H1 (cell line): ENCODE data around the gene BYSL. TPM values are rescaled to one million over a fixed set of nuclear protein-coding genes. Genes with fewer than 3 reads are reported as not detected.

Source experiments
- CTCF ChIA-PET: fragments of 300-600 bp; sonication (Branson Sonifier 250); formaldehyde crosslinking; loops from one replicate; lab custom pipeline; 2021; ENCODE audit not compliant: partially characterized antibody; lab: Charles Lee
- POLR2A ChIA-PET: fragments of 300-600 bp; sonication (Branson Sonifier 250); formaldehyde crosslinking; loops from one replicate; lab custom pipeline; 2021; ENCODE audit warnings: inconsistent platforms; ENCODE audit not compliant: partially characterized antibody; lab: Charles Lee
- DNase-seq, 2 experiments: peaks; one replicate each; pipeline versions ENCODE4 v3.0.0 to v3.0.0-alpha.2; 2010 to 2022; ENCODE audit warnings: low spot score in 2 of 2, low read depth in 1 of 2, mixed read lengths in 1 of 2
- FAIRE-seq: peaks from 2 replicates; lab custom pipeline; 2011; peaks lifted over from hg19 to GRCh38; lab: Jason Lieb, UNC
- H2AFZ ChIP-seq: 2 replicates; pipeline ENCODE4 v1.8.1; 2012; ENCODE audit warnings: low read length, inconsistent platforms
- H2AK5ac ChIP-seq: 2 replicates; pipeline ENCODE4 v1.6.1; 2013; ENCODE audit warnings: low read depth, low read length
- H2BK120ac ChIP-seq: replicated peaks from 2 replicates; pipeline ENCODE3; 2013; ENCODE audit warnings: low read depth, low read length, inconsistent platforms
- H2BK12ac ChIP-seq: 2 replicates; pipeline ENCODE4 v1.6.1; 2013; ENCODE audit warnings: low read depth, low read length
- H2BK15ac ChIP-seq: 2 replicates; pipeline ENCODE4 v1.6.1; 2013; ENCODE audit warnings: low read length
- H2BK20ac ChIP-seq: 2 replicates; pipeline ENCODE4 v1.6.1; 2013; ENCODE audit warnings: low read length
- H2BK5ac ChIP-seq: 2 replicates; pipeline ENCODE4 v1.6.1; 2013; ENCODE audit warnings: low read depth, low read length
- H3K14ac ChIP-seq: 2 replicates; pipeline ENCODE4 v1.6.1; 2013; ENCODE audit warnings: inconsistent platforms; ENCODE audit not compliant: insufficient read length
- H3K18ac ChIP-seq: 2 replicates; pipeline ENCODE4 v1.6.1; 2013; ENCODE audit warnings: low read length; ENCODE audit errors: extremely low read depth
- H3K23ac ChIP-seq: 2 replicates; pipeline ENCODE4 v1.6.1; 2013; ENCODE audit warnings: inconsistent platforms; ENCODE audit not compliant: insufficient read length
- H3K23me2 ChIP-seq: 2 replicates; pipeline ENCODE4 v1.6.1; 2013; ENCODE audit warnings: low read depth, low read length
- H3K27ac ChIP-seq: 2 replicates; pipeline ENCODE4 v1.6.1; 2011; ENCODE audit warnings: low read depth, low read length, inconsistent platforms
- H3K27me3 ChIP-seq, 4 experiments: replicated peaks in 1 of 4; 1 replicate in 1 of 4; 2 replicates in 3 of 4; pipeline versions ENCODE4 v1.6.1 to v1.8.1; 2011 to 2013; ENCODE audit warnings: low read length in 3 of 4, mild to moderate bottlenecking in 3 of 4, inconsistent platforms in 2 of 4, mixed read lengths in 2 of 4, moderate library complexity in 1 of 4; ENCODE audit not compliant: control insufficient read depth in 3 of 4, insufficient read depth in 3 of 4; ENCODE audit errors: extremely low read depth in 1 of 4
- H3K36me3 ChIP-seq, 4 experiments: 2 replicates each; pipeline versions ENCODE4 v1.6.1 to v1.8.1; 2011 to 2013; ENCODE audit warnings: mild to moderate bottlenecking in 4 of 4, low read length in 3 of 4, moderate library complexity in 2 of 4, control low read depth in 1 of 4, inconsistent platforms in 1 of 4; ENCODE audit not compliant: insufficient read depth in 4 of 4, control insufficient read depth in 2 of 4
- H3K4ac ChIP-seq: replicated peaks from 2 replicates; pipeline ENCODE3; 2013; ENCODE audit warnings: low read length, low read depth, mixed read lengths, inconsistent platforms; ENCODE audit not compliant: insufficient read length
- H3K4me1 ChIP-seq, 4 experiments: replicated peaks in 1 of 4; 1 replicate in 1 of 4; 2 replicates in 3 of 4; pipeline versions ENCODE4 v1.6.1 to v1.8.1; 2011 to 2013; ENCODE audit warnings: low read length in 3 of 4, inconsistent platforms in 2 of 4, mixed read lengths in 1 of 4; ENCODE audit not compliant: insufficient read depth in 4 of 4, control insufficient read depth in 3 of 4
- H3K4me2 ChIP-seq, 2 experiments: 2 replicates each; pipeline versions ENCODE4 v1.6.1 to v1.8.1; 2011 to 2013; ENCODE audit warnings: low read depth in 2 of 2, low read length in 2 of 2, control low read depth in 1 of 2, inconsistent platforms in 1 of 2, mild to moderate bottlenecking in 1 of 2; ENCODE audit not compliant: insufficient read depth in 1 of 2
- H3K4me3 ChIP-seq, 4 experiments: fragments of 200-600, 300-600 bp in 1 of 4; sonication (generic), shearing (Covaris generic), sonication (Bioruptor Twin) in 1 of 4; 2 replicates each; pipeline versions ENCODE4 v1.5.1 to v1.8.1; 2011 to 2016; ENCODE audit warnings: low read length in 4 of 4, low read depth in 3 of 4, control low read depth in 2 of 4, inconsistent platforms in 2 of 4, mild to moderate bottlenecking in 2 of 4, mixed read lengths in 1 of 4, moderate library complexity in 1 of 4; ENCODE audit not compliant: insufficient read depth in 2 of 4; ENCODE audit errors: extremely low read depth in 1 of 4
- H3K56ac ChIP-seq: replicated peaks from 2 replicates; pipeline ENCODE3; 2013; ENCODE audit warnings: low read depth, mild to moderate bottlenecking, mixed read lengths, low read length, inconsistent platforms; ENCODE audit not compliant: insufficient read length
- H3K79me1 ChIP-seq: 2 replicates; pipeline ENCODE4 v1.6.1; 2013; ENCODE audit warnings: low read depth, low read length, control low read depth
- H3K79me2 ChIP-seq, 2 experiments: 2 replicates each; pipeline versions ENCODE4 v1.6.1 to v1.8.1; 2012 to 2013; ENCODE audit warnings: low read length in 2 of 2, mild to moderate bottlenecking in 2 of 2, inconsistent platforms in 1 of 2; ENCODE audit not compliant: insufficient read depth in 2 of 2, control insufficient read depth in 1 of 2
- H3K9ac ChIP-seq, 4 experiments: replicated peaks in 1 of 4; 1 replicate in 1 of 4; 2 replicates in 3 of 4; pipeline versions ENCODE4 v1.6.1 to v1.8.1; 2011 to 2013; ENCODE audit warnings: low read depth in 3 of 4, low read length in 3 of 4, control low read depth in 2 of 4, mild to moderate bottlenecking in 2 of 4, moderate library complexity in 2 of 4, inconsistent platforms in 1 of 4; ENCODE audit errors: extremely low read depth in 1 of 4
- H3K9me3 ChIP-seq, 2 experiments: 2 replicates each; pipeline versions ENCODE4 v1.6.1 to v1.8.1; 2012 to 2013; ENCODE audit warnings: mild to moderate bottlenecking in 2 of 2, moderate library complexity in 2 of 2, control low read depth in 1 of 2, inconsistent platforms in 1 of 2, low read depth in 1 of 2, low read length in 1 of 2, mixed read lengths in 1 of 2; ENCODE audit not compliant: insufficient read depth in 2 of 2
- H4K20me1 ChIP-seq, 2 experiments: replicated peaks in 1 of 2; 2 replicates each; pipeline versions ENCODE3 to v1.8.1; 2011 to 2013; ENCODE audit warnings: inconsistent platforms in 2 of 2, low read length in 2 of 2, mild to moderate bottlenecking in 1 of 2; ENCODE audit not compliant: insufficient read depth in 2 of 2, control insufficient read depth in 1 of 2
- H4K5ac ChIP-seq: 2 replicates; pipeline ENCODE4 v1.6.1; 2013; ENCODE audit warnings: low read length, low read depth, mixed read lengths, inconsistent platforms; ENCODE audit not compliant: insufficient read length
- H4K8ac ChIP-seq: 2 replicates; pipeline ENCODE4 v1.8.0; 2013; ENCODE audit warnings: mild to moderate bottlenecking, moderate library complexity, low read length, inconsistent platforms; ENCODE audit not compliant: insufficient read depth; ENCODE audit errors: extremely low read depth
- H4K91ac ChIP-seq: replicated peaks from 2 replicates; pipeline ENCODE3; 2013; ENCODE audit warnings: low read length, mixed read lengths, inconsistent platforms; ENCODE audit not compliant: insufficient read length
- FOSL1 ChIP-seq: IDR thresholded peaks from 2 replicates; pipeline ENCODE4 v1.6.1; 2011; ENCODE audit warnings: mild to moderate bottlenecking, low read depth, low read length, moderate library complexity; ENCODE audit not compliant: insufficient read depth
- PHF8 ChIP-seq: fragments of 200-600 bp; sonication (generic); conservative IDR thresholded peaks from 2 replicates; pipeline ENCODE4 v1.7.1; 2012; ENCODE audit warnings: low read depth, mild to moderate bottlenecking, inconsistent platforms, low read length, moderate library complexity
- POLR2AphosphoS5 ChIP-seq: IDR thresholded peaks from 2 replicates; pipeline ENCODE4 v1.6.1; 2011; ENCODE audit warnings: low read depth, low read length
- SIN3A ChIP-seq, 2 experiments: IDR thresholded peaks in 1 of 2; conservative IDR thresholded peaks in 1 of 2; 2 replicates each; pipeline ENCODE4 v1.6.1; 2011 to 2012; ENCODE audit warnings: low read length in 2 of 2, improper control_type of control experiment in 1 of 2, low read depth in 1 of 2, mild to moderate bottlenecking in 1 of 2
- WGBS, 2 experiments: shearing (Covaris generic) in 1 of 2; methylation state at CpG; one replicate each; pipeline versions ENCODE4 v1.1.6 to v1.1.7; 2013 to 2015; ENCODE audit warnings: low lambda C conversion rate in 2 of 2, mixed read lengths in 2 of 2, inconsistent platforms in 1 of 2, low coverage in 1 of 2, missing lambda C conversion rate in 1 of 2; ENCODE audit not compliant: insufficient replicate concordance in 2 of 2, insufficient coverage in 1 of 2, insufficient read length in 1 of 2; ENCODE audit errors: extremely low coverage in 1 of 2, missing lambda C conversion rate in 1 of 2; 5-methylcytosine and 5-hydroxymethylcytosine counted together
- polyA plus RNA-seq, 7 experiments: library from polyadenylated mRNA; depleted of rRNA in 3 of 7; stranded (reverse) in 5 of 7; unstranded in 2 of 7; fragments of >200 nt in 5 of 7; fragments of 200-250 nt in 2 of 7; gene quantifications; 1 replicate in 5 of 7; 2 replicates in 1 of 7; 4 replicates in 1 of 7; pipeline versions ENCODE4 v1.2.1 to v1.2.3, GENCODE V29; 2011 to 2013; ENCODE audit warnings: missing spikeins in 2 of 7, mixed read lengths in 2 of 7
- total RNA-seq: library from RNA; stranded (reverse); fragmentation: NEBNext Ultra II Directional; extraction: Animal tissue kit (Norgen Biotek cat#: 25700); gene quantifications from 2 replicates; pipeline ENCODE4 v1.2.1, GENCODE V29; 2021

BYSL gene
- total and polyA plus RNA-seq, 2 of the 8 experiments (the other 6 are each of a cell fraction or from before 2014, with no cell fraction given), result 37.3 to 49.2 TPM

DNA sequence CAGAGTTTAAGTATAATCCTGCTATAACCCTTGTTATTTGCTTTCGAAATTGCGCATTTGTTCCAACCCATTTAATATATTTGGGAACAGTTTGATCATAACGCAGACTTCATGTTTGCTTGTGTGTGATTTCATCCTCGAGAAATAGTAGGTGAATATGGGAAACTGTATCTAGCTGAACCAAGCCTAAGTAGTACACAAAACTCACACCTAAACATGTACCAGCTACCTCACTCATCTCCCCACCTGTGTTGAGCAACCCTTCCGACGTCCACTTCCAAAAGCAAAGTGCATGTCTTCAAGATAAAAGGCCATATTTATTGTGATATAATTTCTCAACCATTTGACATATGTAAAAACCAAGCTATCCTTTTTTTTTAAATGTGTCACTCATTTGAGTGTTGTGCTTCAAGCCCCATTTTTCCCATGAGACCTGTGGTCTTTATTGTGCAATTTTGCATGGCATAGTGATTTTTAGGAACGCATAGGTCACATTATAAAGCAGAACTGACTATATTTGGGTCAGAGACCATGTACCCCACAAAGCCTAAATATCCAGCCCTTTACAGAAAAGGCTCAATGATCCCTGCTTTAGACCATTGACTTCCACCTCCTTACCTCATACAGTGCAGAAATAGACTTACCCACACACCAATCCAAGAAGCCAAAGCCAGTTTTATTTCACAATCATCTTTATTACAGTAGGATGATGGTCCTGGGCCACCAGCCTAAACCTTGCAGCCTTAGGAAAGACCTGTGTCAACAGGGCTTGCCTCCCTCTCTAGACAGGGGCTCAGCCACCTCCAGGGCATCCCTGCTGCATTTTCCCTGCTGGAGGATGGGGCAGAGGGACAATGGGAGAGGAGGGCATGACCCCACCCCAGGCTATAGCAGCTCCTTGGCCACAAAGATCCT lies 13.2 kb downstream of the BYSL start:
- Histone ChIP-seq H4K20me1 (peaks cover 2 to 9% of the 10 kb centered on the region in 2 experiments), H2BK5ac (no peak overlapping the region), H3K27ac (no peak overlapping the region), H3K79me1 (peaks cover 2% of the 10 kb centered on the region), H4K91ac (no peak overlapping the region), H3K4ac (no peak overlapping the region), H2BK12ac (no peak overlapping the region), H2AK5ac (no peak overlapping the region), H3K14ac (no peak overlapping the region), H3K4me3 (no peak overlapping the region), H3K56ac (no peak overlapping the region), H3K79me2 (peaks cover 0 to 10% of the 10 kb centered on the region in 2 experiments; a peak in 1 of 4 replicates), H3K23me2 (no peaks in the 10 kb centered on the region; the same call in 1 of the 2 replicates), H2AFZ (no peak overlapping the region), H4K8ac (no peak overlapping the region), H3K36me3 (peaks cover 35 to 60% (median 51%) of the 10 kb centered on the region in 4 experiments), H2BK15ac (no peak overlapping the region), H2BK20ac (no peak overlapping the region), H3K27me3 (no peaks in the 10 kb centered on the region), H3K18ac (no peak overlapping the region), H3K9me3 (no peaks in the 10 kb centered on the region), H3K4me1 (peaks cover 0 to 14% (median 10%) of the 10 kb centered on the region in 4 experiments; a peak in 6 of 7 replicates), H2BK120ac (no peak overlapping the region), H3K4me2 (no peak overlapping the region), H3K23ac (no peak overlapping the region), H4K5ac (no peak overlapping the region), H3K9ac (no peak overlapping the region)
- DNase-seq, result no peak
- TF ChIP-seq PHF8 (no peak), SIN3A (conservative IDR thresholded peaks at IDR 0.05 in 1 of 2, IDR thresholded peaks at IDR 0.05 in 1 of 2; ENCODE audit: low read depth in 1 of 2, low read length in 2 of 2) (no peak), FOSL1 (no peak), POLR2AphosphoS5 (peak; percentile 45; the same call in 1 of the 2 replicates)
- CTCF ChIA-PET, result interaction anchor here (0.6 to 13.7 kb wide), 13 partner anchors 9 to 110 kb away, joined by 3 to 219 read pairs (median 5); partner anchors contain the start of genes BYSL and MED20
- no peak for FAIRE-seq
- 94% methylated on average over 7 of the region's 7 CpGs; no CpG with 5 or more reads in 1 of the 2 experiments for WGBS, 2 experiments
- POLR2A ChIA-PET, result interaction anchor here (1.1 to 16.6 kb wide), 7 partner anchors 8 to 147 kb away, joined by 4 to 235 read pairs (median 6); partner anchors contain the start of genes BYSL, MED20, TAF8 and TOMM6
